ENCODE data around the gene NQO2. TPM values are rescaled to one million over a fixed set of nuclear protein-coding genes. Genes with fewer than 3 reads are reported as not detected.

Gene NQO2
- total RNA-seq, 4 donors from 2014 or later, result 37.2 to 89.7 (median 43.3) TPM

DNA sequence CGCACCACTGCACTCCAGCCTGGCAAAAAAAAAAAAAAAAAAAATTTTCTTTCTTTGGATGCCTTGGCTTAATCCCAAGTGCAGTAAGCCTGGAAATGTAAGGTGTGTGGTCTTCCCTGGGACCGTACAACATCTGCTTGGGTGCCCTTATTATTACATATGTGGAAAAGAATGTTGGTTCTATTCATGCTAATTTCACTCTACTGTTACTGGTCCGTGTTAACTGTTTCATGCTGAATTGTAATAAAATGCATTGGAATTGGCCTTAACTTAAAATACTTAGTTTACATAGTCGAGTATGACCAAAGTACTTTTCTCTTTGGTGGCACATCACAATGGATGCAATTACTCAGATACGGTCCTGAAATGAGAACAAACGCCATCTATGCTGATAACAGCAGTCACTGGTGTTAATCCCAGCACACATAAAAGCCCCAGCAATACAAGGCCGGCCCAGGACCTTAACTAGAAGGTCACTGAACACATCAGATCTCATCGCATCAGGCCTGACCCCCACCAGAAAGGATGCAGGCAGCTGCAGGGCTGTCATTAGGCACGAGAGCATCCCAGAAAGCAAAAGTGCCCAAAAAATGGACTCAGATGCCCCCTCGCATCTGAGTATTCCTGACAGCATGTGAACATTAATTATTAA lies 29.5 kb upstream of the NQO2 start:
- TF ChIP-seq CTCF (IDR thresholded peaks at IDR 0.05; ENCODE audit: low read depth), result no peak

GRCh38 chr6:2970753-2971419 lies 28.8 kb upstream of the NQO2 start:
- no peak for TF ChIP-seq CTCF (IDR thresholded peaks at IDR 0.05; ENCODE audit: low read depth)

DNA sequence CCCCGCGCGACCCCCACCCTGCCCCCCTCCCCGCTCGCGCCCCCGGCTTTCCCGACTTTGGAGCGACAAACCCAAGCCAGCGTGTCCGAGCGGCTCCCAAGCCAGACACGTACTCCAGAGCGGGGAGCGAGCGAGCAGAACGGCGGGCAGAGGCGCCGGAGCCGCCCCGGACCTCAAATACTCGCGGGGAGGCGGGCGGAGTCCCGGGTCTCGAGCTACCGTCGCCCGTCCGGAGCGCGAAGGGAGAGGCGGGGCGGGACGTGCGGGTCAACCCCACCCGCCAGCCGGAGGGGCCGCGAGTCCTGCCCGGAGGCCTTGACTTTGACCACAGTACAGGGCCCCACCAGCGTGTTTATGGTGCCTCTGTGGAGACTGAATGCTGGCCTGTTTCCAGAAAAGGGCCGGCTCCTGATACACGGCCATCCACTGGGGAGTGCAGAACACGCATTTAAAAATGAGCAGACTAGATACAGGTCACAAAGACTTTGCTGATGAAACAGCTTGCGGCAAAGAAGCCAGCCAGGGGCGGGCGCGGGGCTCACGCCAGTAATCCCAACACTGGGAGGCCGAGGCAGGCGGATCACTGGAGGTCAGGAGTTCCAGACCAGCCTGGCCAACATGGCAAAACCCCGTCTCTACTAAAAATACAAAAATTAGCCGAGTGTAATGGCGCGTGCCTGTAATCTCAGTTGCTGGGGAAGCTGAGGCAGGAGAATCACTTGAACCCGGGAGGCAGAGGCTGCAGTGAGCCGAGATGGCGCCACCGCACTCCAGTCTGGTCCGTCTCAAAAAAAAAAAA lies 28.1 kb upstream of the NQO2 start, which contains the start of gene SERPINB6:
Gene SERPINB6 (minus strand): TSS at position 148 of the 799 bp plus-strand sequence. CDS start 12,235 bp downstream, outside the sequence.
- no peak for TF ChIP-seq CTCF (IDR thresholded peaks at IDR 0.05; ENCODE audit: low read depth)

GRCh38 chr6:2973676-2974075 lies 26.0 kb upstream of the NQO2 start:
- no peak for TF ChIP-seq CTCF (IDR thresholded peaks at IDR 0.05; ENCODE audit: low read depth)

GRCh38 chr6:2976060-2976459 lies 23.6 kb upstream of the NQO2 start:
- TF ChIP-seq CTCF (IDR thresholded peaks at IDR 0.05; ENCODE audit: low read depth), result no peak

DNA sequence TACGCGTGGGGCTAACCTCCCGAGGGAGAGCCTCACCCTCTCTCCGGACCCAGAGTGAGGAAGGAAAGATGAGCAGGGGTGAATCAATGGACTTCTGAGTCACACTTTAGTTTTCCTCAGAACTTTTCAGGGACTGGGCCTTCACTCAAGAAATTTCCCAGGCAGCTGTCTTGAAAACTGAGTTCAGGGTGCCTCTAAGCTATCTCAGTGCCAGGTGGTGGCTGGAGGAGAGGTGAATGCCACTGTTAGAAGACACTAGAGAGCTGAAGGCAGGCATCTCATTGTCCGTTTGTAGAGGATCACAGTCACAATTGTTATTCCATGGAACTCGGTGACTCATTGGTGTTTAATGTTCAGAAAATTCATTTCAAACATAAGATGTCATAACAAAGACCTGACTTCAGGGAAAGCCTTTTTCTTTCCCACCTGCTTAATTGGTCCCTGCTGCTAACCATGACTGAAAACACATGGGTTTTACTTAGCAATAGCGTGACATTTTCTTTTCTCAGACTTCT lies 23.1 kb upstream of the NQO2 start:
- TF ChIP-seq CTCF (IDR thresholded peaks at IDR 0.05; ENCODE audit: low read depth), result no peak

- no peak for TF ChIP-seq CTCF (IDR thresholded peaks at IDR 0.05; ENCODE audit: low read depth)
These were observed 22.4 kb upstream of the NQO2 start for GRCh38 chr6:2977290-2977689.
